Neuronal stem cell (in vitro differentiated cells): ENCODE results near the gene RNLS.

Source experiments
- DNase-seq: peaks from one replicate; pipeline ENCODE4 v3.0.0-alpha.2; 2013; ENCODE audit warnings: low spot score
- H2AFZ ChIP-seq: one replicate; pipeline ENCODE4 v1.6.1; 2013; ENCODE audit warnings: mild to moderate bottlenecking, low read length, inconsistent platforms
- H2AK5ac ChIP-seq: 2 replicates; pipeline ENCODE4 v1.6.1; 2013; ENCODE audit warnings: low read depth, mild to moderate bottlenecking, inconsistent platforms, low read length, moderate library complexity, mixed read lengths
- H2BK120ac ChIP-seq: 2 replicates; pipeline ENCODE4 v1.6.1; 2013; ENCODE audit warnings: low read depth, mild to moderate bottlenecking, inconsistent platforms, low read length, moderate library complexity, mixed read lengths
- H2BK12ac ChIP-seq: one replicate; pipeline ENCODE4 v1.6.1; 2013; ENCODE audit warnings: low read length, inconsistent platforms
- H2BK15ac ChIP-seq: 2 replicates; pipeline ENCODE4 v1.6.1; 2013; ENCODE audit warnings: mild to moderate bottlenecking, low read length, inconsistent platforms, mixed read lengths
- H2BK5ac ChIP-seq: one replicate; pipeline ENCODE4 v1.6.1; 2013; ENCODE audit warnings: inconsistent platforms, mild to moderate bottlenecking, low read length, moderate library complexity
- H3K14ac ChIP-seq: one replicate; pipeline ENCODE4 v1.6.1; 2013; ENCODE audit warnings: low read length, inconsistent platforms
- H3K18ac ChIP-seq: 2 replicates; pipeline ENCODE4 v1.6.1; 2013; ENCODE audit warnings: low read length, inconsistent platforms
- H3K23ac ChIP-seq: 2 replicates; pipeline ENCODE4 v1.6.1; 2013; ENCODE audit warnings: low read depth, mild to moderate bottlenecking, mixed read lengths, low read length, inconsistent platforms; ENCODE audit not compliant: poor library complexity
- H3K27ac ChIP-seq: replicated peaks from 3 replicates; pipeline ENCODE4 v1.5.1; 2013; ENCODE audit warnings: low read length, inconsistent platforms
- H3K27me3 ChIP-seq, 3 experiments: 2 replicates each; pipeline ENCODE4 v1.6.1; 2013; ENCODE audit warnings: low read length in 3 of 3, mild to moderate bottlenecking in 2 of 3, inconsistent platforms in 1 of 3, low read depth in 1 of 3, mixed read lengths in 1 of 3, moderate library complexity in 1 of 3; ENCODE audit not compliant: control insufficient read depth in 3 of 3, insufficient read depth in 3 of 3
- H3K36me3 ChIP-seq, 2 donors: replicated peaks in 1 of 2; 2 replicates each; pipeline ENCODE4 v1.6.1; 2013; ENCODE audit warnings: low read length in 2 of 2; ENCODE audit not compliant: control insufficient read depth in 2 of 2, insufficient read depth in 2 of 2
- H3K4ac ChIP-seq: 2 replicates; pipeline ENCODE4 v1.6.1; 2013; ENCODE audit warnings: inconsistent platforms, mild to moderate bottlenecking, low read length, moderate library complexity
- H3K4me1 ChIP-seq, 2 donors: 1 replicate in 1 of 2; 2 replicates in 1 of 2; pipeline ENCODE4 v1.6.1; 2013; ENCODE audit warnings: low read length in 2 of 2, low read depth in 1 of 2; ENCODE audit not compliant: control insufficient read depth in 2 of 2, insufficient read depth in 1 of 2
- H3K4me2 ChIP-seq: one replicate; pipeline ENCODE4 v1.6.1; 2013; ENCODE audit warnings: mild to moderate bottlenecking, low read length, inconsistent platforms; ENCODE audit not compliant: insufficient read depth, poor library complexity, severe bottlenecking
- H3K4me3 ChIP-seq, 2 donors: 2 replicates each; pipeline ENCODE4 v1.5.1; 2013; ENCODE audit warnings: low read length in 2 of 2, mild to moderate bottlenecking in 2 of 2, inconsistent platforms in 1 of 2, moderate library complexity in 1 of 2
- H3K79me1 ChIP-seq: one replicate; pipeline ENCODE4 v1.6.1; 2013; ENCODE audit warnings: low read depth, mild to moderate bottlenecking, inconsistent platforms, low read length, moderate library complexity
- H3K9ac ChIP-seq: one replicate; pipeline ENCODE4 v1.6.1; 2013; ENCODE audit warnings: mild to moderate bottlenecking, low read depth, low read length, inconsistent platforms; ENCODE audit not compliant: poor library complexity
- H3K9me3 ChIP-seq, 2 donors: replicated peaks in 1 of 2; 2 replicates each; pipeline versions ENCODE3 to v1.6.1; 2013; ENCODE audit warnings: low read length in 2 of 2, mild to moderate bottlenecking in 2 of 2, inconsistent platforms in 1 of 2, low read depth in 1 of 2, mixed read lengths in 1 of 2, moderate library complexity in 1 of 2; ENCODE audit not compliant: control insufficient read depth in 2 of 2, insufficient read depth in 1 of 2
- H4K8ac ChIP-seq: one replicate; pipeline ENCODE4 v1.6.1; 2013; ENCODE audit warnings: low read depth, mild to moderate bottlenecking, inconsistent platforms, low read length, moderate library complexity
- H4K91ac ChIP-seq: one replicate; pipeline ENCODE4 v1.6.1; 2013; ENCODE audit warnings: low read length, low read depth, mild to moderate bottlenecking, inconsistent platforms; ENCODE audit not compliant: poor library complexity
- WGBS, 2 donors: extraction: QIAGEN DNeasy Blood & Tissue Kit; methylation state at CpG; one replicate each; pipeline ENCODE4 v1.1.7; 2013; ENCODE audit warnings: missing lambda C conversion rate in 2 of 2, mixed read lengths in 1 of 2; ENCODE audit not compliant: insufficient read length in 2 of 2, insufficient replicate concordance in 1 of 2; ENCODE audit errors: extremely low coverage in 2 of 2; 5-methylcytosine and 5-hydroxymethylcytosine counted together

Gene RNLS

DNA sequence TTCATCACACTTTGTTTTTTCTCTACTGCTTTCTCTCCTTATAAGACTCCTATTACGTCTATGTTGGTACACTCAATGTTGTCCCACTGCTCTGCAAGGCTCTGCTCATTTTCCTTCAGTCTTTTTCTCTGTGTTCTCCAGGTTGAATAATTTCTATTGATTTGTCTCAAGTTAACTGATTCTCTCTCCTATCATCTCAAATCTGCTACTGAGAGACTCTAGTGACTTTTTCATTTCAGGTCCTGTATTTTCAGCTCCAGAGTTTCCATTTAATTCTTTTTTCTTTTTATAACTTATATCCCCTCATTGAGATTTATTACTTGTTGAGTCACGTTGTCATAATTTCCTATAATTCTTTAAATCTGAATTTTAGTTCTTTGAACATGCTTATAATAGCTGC is 100.9 kb downstream of the RNLS start:
- no peak overlapping the region for H2AFZ ChIP-seq
- H3K27me3 ChIP-seq, result no peaks in the 10 kb centered on the region
- H3K4ac ChIP-seq, result no peak overlapping the region
- H3K14ac ChIP-seq, result no peak overlapping the region
- H2BK5ac ChIP-seq, result no peak overlapping the region
- no peak overlapping the region for H2BK120ac ChIP-seq
- no peak for DNase-seq
- no peak overlapping the region for H3K9ac ChIP-seq
- H3K23ac ChIP-seq, result no peak overlapping the region
- no peak overlapping the region for H3K4me2 ChIP-seq
- no CpG with 5 or more reads among the region's 2 CpGs for WGBS, 2 donors
- no peak overlapping the region for H2BK12ac ChIP-seq
- H3K36me3 ChIP-seq, result no peaks in the 10 kb centered on the region
- H3K4me3 ChIP-seq, result no peak overlapping the region
- H3K4me1 ChIP-seq, result no peaks in the 10 kb centered on the region
- no peaks in the 10 kb centered on the region for H3K9me3 ChIP-seq
- no peak overlapping the region for H3K27ac ChIP-seq
- H3K79me1 ChIP-seq, result no peaks in the 10 kb centered on the region
- no peak overlapping the region for H4K8ac ChIP-seq
- H2BK15ac ChIP-seq, result no peak overlapping the region
- H3K18ac ChIP-seq, result no peak overlapping the region
- H2AK5ac ChIP-seq, result no peak overlapping the region
- H4K91ac ChIP-seq, result no peak overlapping the region

DNA sequence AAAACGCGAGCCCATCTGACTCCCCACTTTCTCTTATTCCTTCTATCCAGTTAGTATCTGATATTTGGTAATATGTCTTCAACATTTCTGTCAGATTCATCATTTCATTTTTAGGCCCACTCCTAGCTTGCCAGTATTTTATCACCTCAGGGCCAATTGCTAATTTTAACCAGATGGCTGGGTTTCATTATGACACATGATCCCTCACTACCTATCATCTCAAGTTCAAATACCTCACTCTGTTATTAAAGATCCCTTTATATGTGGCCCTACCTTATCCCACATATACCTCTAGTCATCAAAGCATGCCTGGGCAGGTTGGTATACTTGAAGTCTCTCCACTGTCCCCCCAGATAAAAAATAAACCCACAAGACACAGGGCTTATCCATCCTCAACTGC is 104.9 kb downstream of the RNLS start:
- no peak overlapping the region for H3K14ac ChIP-seq
- no peak overlapping the region for H4K8ac ChIP-seq
- no peak overlapping the region for H3K23ac ChIP-seq
- no peak overlapping the region for H3K4ac ChIP-seq
- H4K91ac ChIP-seq, result no peak overlapping the region
- no peak overlapping the region for H2AFZ ChIP-seq
- no peaks in the 10 kb centered on the region for H3K27me3 ChIP-seq
- no peak overlapping the region for H2BK15ac ChIP-seq
- H3K4me3 ChIP-seq, result no peak overlapping the region
- no peak overlapping the region for H3K4me2 ChIP-seq
- H2BK12ac ChIP-seq, result no peak overlapping the region
- peaks cover 0 to 2% of the 10 kb centered on the region in 2 donors for H3K4me1 ChIP-seq
- no peak overlapping the region for H2BK5ac ChIP-seq
- no peak overlapping the region for H3K27ac ChIP-seq
- H3K36me3 ChIP-seq, result no peaks in the 10 kb centered on the region
- no peak for DNase-seq
- no peaks in the 10 kb centered on the region for H3K79me1 ChIP-seq
- H3K18ac ChIP-seq, result no peak overlapping the region
- H2BK120ac ChIP-seq, result no peak overlapping the region
- H3K9me3 ChIP-seq, result no peaks in the 10 kb centered on the region
- no CpG with 5 or more reads among the region's 2 CpGs for WGBS, 2 donors
- H3K9ac ChIP-seq, result no peak overlapping the region
- no peak overlapping the region for H2AK5ac ChIP-seq

DNA sequence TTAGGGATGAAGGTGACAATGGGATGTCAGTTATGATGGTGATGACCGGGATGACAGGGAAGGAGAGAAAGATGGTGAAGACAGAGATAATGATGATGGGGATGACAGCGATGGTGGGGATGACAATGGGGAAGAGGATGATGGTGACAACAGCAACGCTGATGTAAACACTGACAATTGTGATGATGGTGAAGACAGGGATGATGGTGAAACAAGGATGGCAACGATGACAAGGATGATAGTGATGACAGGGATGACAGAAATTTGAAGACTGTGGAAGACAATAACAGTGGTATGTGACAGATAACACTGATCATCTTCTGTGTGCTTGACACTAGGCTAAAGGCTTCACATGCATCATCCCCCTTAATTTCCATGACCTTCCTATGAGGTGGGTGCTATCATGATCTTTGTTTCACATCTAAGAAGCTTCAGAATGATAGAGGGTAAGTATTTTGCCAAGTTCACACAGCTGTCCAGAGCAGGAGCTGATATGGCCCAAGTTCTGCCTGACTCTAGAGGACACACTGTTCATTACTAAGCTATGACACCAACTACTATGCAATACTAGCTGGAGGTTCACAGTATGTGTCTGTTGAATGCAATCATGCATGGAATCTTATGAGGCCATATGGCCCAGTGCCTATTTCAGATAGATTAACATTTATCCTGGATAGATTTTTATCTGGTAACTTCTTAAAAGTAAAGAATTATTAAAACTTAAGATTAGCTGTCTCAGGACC is 105.6 kb downstream of the RNLS start:
- H2BK15ac ChIP-seq, result no peak overlapping the region
- no peak overlapping the region for H3K14ac ChIP-seq
- no peak overlapping the region for H4K8ac ChIP-seq
- H2BK120ac ChIP-seq, result no peak overlapping the region
- H2AFZ ChIP-seq, result no peak overlapping the region
- no peak overlapping the region for H4K91ac ChIP-seq
- H2AK5ac ChIP-seq, result no peak overlapping the region
- H2BK12ac ChIP-seq, result no peak overlapping the region
- H3K9ac ChIP-seq, result no peak overlapping the region
- H3K18ac ChIP-seq, result no peak overlapping the region
- no peak overlapping the region for H3K4ac ChIP-seq
- WGBS, 2 donors, result no CpG with 5 or more reads among the region's 4 CpGs
- DNase-seq, result no peak
- no peak overlapping the region for H3K4me3 ChIP-seq
- no peak overlapping the region for H3K4me2 ChIP-seq
- H3K27ac ChIP-seq, result no peak overlapping the region
- no peak overlapping the region for H2BK5ac ChIP-seq
- no peaks in the 10 kb centered on the region for H3K79me1 ChIP-seq
- peaks cover 0 to 2% of the 10 kb centered on the region in 2 donors for H3K4me1 ChIP-seq
- H3K9me3 ChIP-seq, result no peaks in the 10 kb centered on the region
- no peaks in the 10 kb centered on the region for H3K36me3 ChIP-seq
- H3K27me3 ChIP-seq, result no peaks in the 10 kb centered on the region
- no peak overlapping the region for H3K23ac ChIP-seq

DNA sequence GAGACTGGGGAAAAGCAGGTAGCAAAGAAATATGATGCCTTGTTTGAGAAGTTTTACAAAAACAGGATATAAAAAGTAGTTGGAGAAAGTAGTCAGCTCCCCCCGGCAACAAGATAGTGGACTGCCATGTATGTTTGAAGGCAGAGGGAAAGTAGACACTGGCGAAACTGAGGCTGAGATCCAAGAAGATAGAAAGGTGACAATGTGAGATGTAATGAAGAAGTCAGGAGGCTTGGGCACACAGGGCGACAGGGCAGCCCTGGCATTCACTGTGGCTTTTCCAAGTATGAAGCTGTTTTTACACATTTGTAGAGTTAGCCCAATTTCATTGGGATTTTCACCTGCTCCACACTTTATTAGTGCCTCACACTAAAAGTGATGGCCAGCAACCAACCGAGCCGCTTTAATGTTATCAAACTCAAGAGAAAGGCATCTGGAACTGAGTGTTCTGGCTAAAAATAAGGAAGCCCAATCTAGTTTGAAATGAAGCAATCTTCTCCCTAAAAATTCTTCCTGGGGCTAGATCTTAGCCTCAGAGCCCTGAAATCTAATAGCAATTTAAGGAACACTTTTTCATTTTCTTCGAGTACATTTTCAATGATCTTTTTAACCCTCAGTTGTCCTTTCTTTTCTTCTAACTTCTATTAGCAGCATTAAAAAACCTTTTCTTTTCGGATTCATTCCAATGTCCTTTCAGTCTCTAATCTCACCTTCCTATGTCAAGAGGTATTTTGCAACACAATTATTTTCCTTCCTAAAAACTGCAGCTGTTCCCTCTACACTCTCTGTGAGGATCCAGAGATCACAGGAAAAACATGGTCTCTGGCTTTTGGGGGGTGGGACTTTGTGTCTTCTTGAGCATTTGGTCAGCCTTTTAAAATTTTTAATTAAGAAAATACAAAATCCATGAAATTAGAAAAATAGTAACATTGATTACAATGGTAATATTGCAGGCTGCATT is 108.0 kb downstream of the RNLS start:
- H3K36me3 ChIP-seq, result no peaks in the 10 kb centered on the region
- H3K4me2 ChIP-seq, result no peak overlapping the region
- H3K27ac ChIP-seq, result no peak overlapping the region
- no peak overlapping the region for H3K23ac ChIP-seq
- no peak overlapping the region for H2AK5ac ChIP-seq
- no peak overlapping the region for H3K14ac ChIP-seq
- H3K9me3 ChIP-seq, result no peaks in the 10 kb centered on the region
- H3K4me1 ChIP-seq, result peaks cover 0 to 2% of the 10 kb centered on the region in 2 donors
- no peak overlapping the region for H4K91ac ChIP-seq
- no peak overlapping the region for H3K4ac ChIP-seq
- no peak for DNase-seq
- no peak overlapping the region for H2BK12ac ChIP-seq
- H3K27me3 ChIP-seq, result no peaks in the 10 kb centered on the region
- H2BK15ac ChIP-seq, result no peak overlapping the region
- no peak overlapping the region for H3K18ac ChIP-seq
- no peak overlapping the region for H2AFZ ChIP-seq
- H4K8ac ChIP-seq, result no peak overlapping the region
- no CpG with 5 or more reads among the region's 7 CpGs for WGBS, 2 donors
- H3K9ac ChIP-seq, result no peak overlapping the region
- no peaks in the 10 kb centered on the region for H3K79me1 ChIP-seq
- H2BK120ac ChIP-seq, result no peak overlapping the region
- H3K4me3 ChIP-seq, result no peak overlapping the region
- H2BK5ac ChIP-seq, result no peak overlapping the region
